Measurements from ENCODE around the gene COL4A2.

DNA sequence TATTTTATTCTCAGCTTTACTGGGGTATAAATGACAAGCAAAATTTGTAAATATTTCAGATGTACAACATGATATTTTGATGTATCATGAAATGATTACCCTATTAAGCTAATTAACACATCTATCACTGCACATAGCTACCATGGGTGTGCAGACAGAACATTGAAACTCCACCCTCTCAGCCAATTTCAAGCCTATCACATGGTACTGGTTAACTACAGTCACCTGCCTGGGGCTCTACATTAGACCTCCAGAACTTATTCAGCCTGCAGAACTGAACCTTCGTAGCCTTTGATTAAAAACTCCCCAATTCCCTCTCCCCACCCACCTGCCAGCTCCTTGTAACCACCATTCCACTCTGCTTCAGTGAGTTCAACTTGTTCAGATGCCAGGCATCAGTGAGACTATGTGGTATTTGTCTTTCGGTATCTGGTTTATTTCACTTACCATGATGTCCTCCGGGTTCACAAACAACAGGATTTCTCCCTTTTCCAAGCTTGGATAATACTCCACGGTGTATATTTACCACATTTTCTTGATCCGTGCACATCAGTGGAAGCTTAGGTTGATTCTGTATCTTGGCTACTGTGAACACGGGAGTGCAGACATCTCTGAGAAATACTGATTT is 235.2 kb downstream of the COL4A2 start:
- TF ChIP-seq CTCF (IDR thresholded peaks at IDR 0.05): no peak
- TF ChIP-seq POLR2A (IDR thresholded peaks at IDR 0.05): no peak
